IMR-90 (cell line): ENCODE data around the gene BRAT1.

Experiments
- CEBPB ChIP-seq: IDR thresholded peaks from 2 replicates; pipeline ENCODE4 v1.6.1; 2012; ENCODE audit warnings: low read depth, low read length, improper control_type of control experiment
- MAFK ChIP-seq: IDR thresholded peaks from 2 replicates; pipeline ENCODE4 v1.6.1; 2012; ENCODE audit warnings: low read depth, low read length, improper control_type of control experiment
- MAZ ChIP-seq: IDR thresholded peaks from 2 replicates; pipeline ENCODE4 v1.6.1; 2012; ENCODE audit warnings: low read depth, mild to moderate bottlenecking, low read length, improper control_type of control experiment, moderate library complexity, borderline replicate concordance
- POLR2A ChIP-seq: IDR thresholded peaks from 2 replicates; pipeline ENCODE4 v1.6.1; 2012; ENCODE audit warnings: mild to moderate bottlenecking, low read depth, low read length
- RAD21 ChIP-seq: IDR thresholded peaks from 2 replicates; pipeline ENCODE4 v1.6.1; 2012; ENCODE audit warnings: low read length, improper control_type of control experiment
- RCOR1 ChIP-seq: IDR thresholded peaks from 2 replicates; pipeline ENCODE4 v1.6.1; 2012; ENCODE audit warnings: mild to moderate bottlenecking, low read length, improper control_type of control experiment; ENCODE audit not compliant: insufficient replicate concordance
- RFX5 ChIP-seq: IDR thresholded peaks from 2 replicates; pipeline ENCODE4 v1.8.0; 2012; ENCODE audit warnings: low read depth, mild to moderate bottlenecking, low read length, moderate library complexity
- SMC3 ChIP-seq: fragments of 150-350 bp; IDR thresholded peaks from 2 replicates; pipeline ENCODE4 v1.6.1; 2016; ENCODE audit warnings: low read depth, mild to moderate bottlenecking, antibody characterized with exemption, low read length, moderate library complexity
- USF2 ChIP-seq: fragments of 150-350 bp; IDR thresholded peaks from 2 replicates; pipeline ENCODE4 v1.6.1; 2017; ENCODE audit warnings: mild to moderate bottlenecking, antibody characterized with exemption, low read length, low read depth
- TF ChIP-seq, protein P1 (sequence below): conservative IDR thresholded peaks from 2 replicates; pipeline ENCODE4 v1.5.1; 2012; ENCODE audit warnings: mild to moderate bottlenecking, low read depth, low read length, improper control_type of control experiment
- TF ChIP-seq, protein P2 (sequence below): fragments of 150-350 bp; IDR thresholded peaks from 2 replicates; pipeline ENCODE4 v1.6.1; 2016; ENCODE audit warnings: low read depth, mild to moderate bottlenecking, low read length, moderate library complexity, borderline replicate concordance

DNA sequence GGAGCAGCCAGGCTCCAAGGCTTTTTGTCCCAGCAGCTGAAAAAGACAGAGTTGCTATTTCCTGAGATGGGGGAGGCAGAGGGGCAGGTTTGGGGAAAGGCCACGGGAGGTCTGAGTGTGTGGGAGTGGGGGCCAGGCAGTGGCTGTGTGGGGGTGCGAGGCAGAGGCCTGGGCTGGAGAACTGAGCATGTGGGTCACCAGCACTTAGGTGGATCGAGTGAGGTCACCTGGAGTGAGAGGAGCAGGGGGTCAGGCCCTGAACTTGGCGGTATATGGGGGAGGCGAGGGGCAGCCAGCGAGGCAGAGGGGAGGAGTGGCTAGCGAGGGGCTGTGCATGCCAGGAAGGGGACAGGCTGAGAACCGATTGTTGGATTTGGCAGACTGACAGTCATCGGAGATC is 31.8 kb upstream of the BRAT1 start:
- TF ChIP-seq POLR2A: no peak
- TF ChIP-seq, protein P1, sequence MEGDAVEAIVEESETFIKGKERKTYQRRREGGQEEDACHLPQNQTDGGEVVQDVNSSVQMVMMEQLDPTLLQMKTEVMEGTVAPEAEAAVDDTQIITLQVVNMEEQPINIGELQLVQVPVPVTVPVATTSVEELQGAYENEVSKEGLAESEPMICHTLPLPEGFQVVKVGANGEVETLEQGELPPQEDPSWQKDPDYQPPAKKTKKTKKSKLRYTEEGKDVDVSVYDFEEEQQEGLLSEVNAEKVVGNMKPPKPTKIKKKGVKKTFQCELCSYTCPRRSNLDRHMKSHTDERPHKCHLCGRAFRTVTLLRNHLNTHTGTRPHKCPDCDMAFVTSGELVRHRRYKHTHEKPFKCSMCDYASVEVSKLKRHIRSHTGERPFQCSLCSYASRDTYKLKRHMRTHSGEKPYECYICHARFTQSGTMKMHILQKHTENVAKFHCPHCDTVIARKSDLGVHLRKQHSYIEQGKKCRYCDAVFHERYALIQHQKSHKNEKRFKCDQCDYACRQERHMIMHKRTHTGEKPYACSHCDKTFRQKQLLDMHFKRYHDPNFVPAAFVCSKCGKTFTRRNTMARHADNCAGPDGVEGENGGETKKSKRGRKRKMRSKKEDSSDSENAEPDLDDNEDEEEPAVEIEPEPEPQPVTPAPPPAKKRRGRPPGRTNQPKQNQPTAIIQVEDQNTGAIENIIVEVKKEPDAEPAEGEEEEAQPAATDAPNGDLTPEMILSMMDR: no peak
- TF ChIP-seq USF2: no peak
- TF ChIP-seq SMC3: no peak
- TF ChIP-seq RCOR1: no peak
- TF ChIP-seq CEBPB: no peak
- no peak for TF ChIP-seq RAD21
- TF ChIP-seq, protein P2, sequence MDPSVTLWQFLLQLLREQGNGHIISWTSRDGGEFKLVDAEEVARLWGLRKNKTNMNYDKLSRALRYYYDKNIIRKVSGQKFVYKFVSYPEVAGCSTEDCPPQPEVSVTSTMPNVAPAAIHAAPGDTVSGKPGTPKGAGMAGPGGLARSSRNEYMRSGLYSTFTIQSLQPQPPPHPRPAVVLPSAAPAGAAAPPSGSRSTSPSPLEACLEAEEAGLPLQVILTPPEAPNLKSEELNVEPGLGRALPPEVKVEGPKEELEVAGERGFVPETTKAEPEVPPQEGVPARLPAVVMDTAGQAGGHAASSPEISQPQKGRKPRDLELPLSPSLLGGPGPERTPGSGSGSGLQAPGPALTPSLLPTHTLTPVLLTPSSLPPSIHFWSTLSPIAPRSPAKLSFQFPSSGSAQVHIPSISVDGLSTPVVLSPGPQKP: no peak
- TF ChIP-seq MAZ: no peak
- TF ChIP-seq RFX5: no peak
- TF ChIP-seq MAFK: no peak
